Mammary epithelial cell (primary cell): ENCODE results near the gene FBXO31.

Source experiments
- CTCF ChIP-seq, 2 donors: IDR thresholded peaks in 1 of 2; conservative IDR thresholded peaks in 1 of 2; 2 replicates each; pipeline ENCODE4 v1.5.1; 2011 to 2012; ENCODE audit warnings: inconsistent platforms in 2 of 2, low read length in 2 of 2, mild to moderate bottlenecking in 2 of 2, control low read depth in 1 of 2, low read depth in 1 of 2; ENCODE audit not compliant: insufficient read depth in 1 of 2; ENCODE audit errors: extremely low read depth in 1 of 2
- EZH2 ChIP-seq: IDR thresholded peaks from 2 replicates; pipeline ENCODE4 v1.6.1; 2012; ENCODE audit warnings: low read length, inconsistent platforms, borderline replicate concordance

GRCh38 chr16:87383505-87384161, at the start of gene FBXO31:
- TF ChIP-seq CTCF (conservative IDR thresholded peaks at IDR 0.05 in 1 of 2, IDR thresholded peaks at IDR 0.05 in 1 of 2; ENCODE audit: extremely low read depth in 1 of 2, insufficient read depth in 1 of 2, low read depth in 1 of 2, low read length in 2 of 2): no peak
- TF ChIP-seq EZH2: no peak
